Endothelial cell (in vitro differentiated cells): Measurements from ENCODE around the gene DGCR2. TPM values are rescaled to one million over a fixed set of nuclear protein-coding genes. Genes with fewer than 3 reads are reported as not detected.
A peak's percentile ranks its signal among the peaks of the same experiment; 100 is the strongest.
"Not testable (repeated sequence)": the region's sequence is repeated elsewhere in the genome, so short reads cannot be mapped to it uniquely, and the experiment has no call there.

Source experiments
- DNase-seq: peaks from one replicate; pipeline ENCODE4 v3.0.0; 2021; ENCODE audit warnings: low spot score
- H3K27ac Mint-ChIP-seq: one replicate; pipeline ENCODE4 v1.8.0; 2021; ENCODE audit warnings: mixed read lengths, inconsistent platforms; ENCODE audit not compliant: unreplicated experiment
- H3K27me3 Mint-ChIP-seq: one replicate; pipeline ENCODE4 v1.8.0; 2021; ENCODE audit warnings: mild to moderate bottlenecking, moderate library complexity, mixed read lengths, inconsistent platforms; ENCODE audit not compliant: unreplicated experiment
- H3K36me3 Mint-ChIP-seq: one replicate; pipeline ENCODE4 v1.8.0; 2021; ENCODE audit warnings: mild to moderate bottlenecking, low read depth, mixed read lengths, inconsistent platforms; ENCODE audit not compliant: unreplicated experiment
- H3K4me1 Mint-ChIP-seq: one replicate; pipeline ENCODE4 v1.8.0; 2021; ENCODE audit warnings: mild to moderate bottlenecking, mixed read lengths, inconsistent platforms; ENCODE audit not compliant: unreplicated experiment
- H3K4me3 Mint-ChIP-seq: one replicate; pipeline ENCODE4 v1.8.0; 2021; ENCODE audit warnings: mild to moderate bottlenecking, mixed read lengths, inconsistent platforms; ENCODE audit not compliant: unreplicated experiment
- H3K9me3 Mint-ChIP-seq: one replicate; pipeline ENCODE4 v1.8.0; 2021; ENCODE audit warnings: mixed read lengths, inconsistent platforms; ENCODE audit not compliant: unreplicated experiment
- CTCF ChIP-seq: fragments of 200-600 bp; sonication (generic); IDR thresholded peaks from one replicate; pipeline ENCODE4 v1.5.0; 2021; ENCODE audit warnings: antibody characterized with exemption; ENCODE audit not compliant: unreplicated experiment
- total RNA-seq: library from RNA; stranded (reverse); fragmentation: NEBNext Ultra II Directional; extraction: Animal tissue kit (Norgen Biotek cat#: 25700); gene quantifications from one replicate; pipeline ENCODE4 v1.2.1, GENCODE V29; 2021; ENCODE audit not compliant: unreplicated experiment

DGCR2 gene
- total RNA-seq, 1 donor from 2014 or later: 46.7 TPM

DNA sequence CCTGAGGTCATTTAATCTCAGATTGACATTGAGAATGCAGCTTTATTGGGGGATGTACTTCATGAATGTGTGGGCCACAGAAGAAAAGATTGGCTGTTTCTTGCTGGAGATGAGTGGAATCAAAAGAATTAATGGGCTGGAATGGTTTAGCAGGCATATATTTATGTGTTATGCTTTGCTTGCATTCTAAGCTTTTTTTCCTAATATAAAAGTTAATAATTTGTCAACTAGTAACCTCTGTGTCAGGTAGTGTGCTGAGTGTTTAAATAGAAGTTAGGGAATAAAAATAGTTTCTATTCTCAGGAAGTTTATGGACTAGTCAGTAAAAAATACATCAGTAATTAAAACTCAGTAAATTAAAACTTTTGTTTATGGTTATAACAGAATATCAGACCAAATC, 118.7 kb downstream of the DGCR2 start:
- Mint-ChIP-seq H3K36me3 (no peaks in the 10 kb centered on the region), H3K9me3 (no peaks in the 10 kb centered on the region), H3K27ac (no peak overlapping the region), H3K4me1 (no peaks in the 10 kb centered on the region), H3K4me3 (no peak overlapping the region), H3K27me3 (no peaks in the 10 kb centered on the region)
- no peak for DNase-seq
- TF ChIP-seq CTCF: no peak

DNA sequence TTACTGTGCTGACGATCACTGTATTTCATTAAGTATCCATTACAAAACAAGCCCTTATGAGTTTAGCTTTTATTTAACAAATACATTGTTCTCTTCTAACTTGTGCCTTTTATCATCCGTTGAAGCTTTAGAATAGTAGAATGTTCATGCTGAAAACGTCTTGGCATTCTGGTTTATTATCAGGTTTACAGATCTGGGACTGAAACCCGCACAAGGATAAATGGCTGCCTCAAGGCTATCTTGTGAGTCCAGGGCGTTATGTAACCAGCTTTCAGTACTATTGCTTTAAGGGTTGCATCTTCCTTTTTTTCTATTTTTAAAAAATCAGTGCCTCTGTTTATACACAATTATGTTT, 119.6 kb downstream of the DGCR2 start:
- Mint-ChIP-seq H3K27me3 (no peaks in the 10 kb centered on the region), H3K27ac (no peak overlapping the region), H3K9me3 (no peaks in the 10 kb centered on the region), H3K4me3 (no peak overlapping the region), H3K36me3 (no peaks in the 10 kb centered on the region), H3K4me1 (no peaks in the 10 kb centered on the region)
- TF ChIP-seq CTCF: no peak
- no peak for DNase-seq

DNA sequence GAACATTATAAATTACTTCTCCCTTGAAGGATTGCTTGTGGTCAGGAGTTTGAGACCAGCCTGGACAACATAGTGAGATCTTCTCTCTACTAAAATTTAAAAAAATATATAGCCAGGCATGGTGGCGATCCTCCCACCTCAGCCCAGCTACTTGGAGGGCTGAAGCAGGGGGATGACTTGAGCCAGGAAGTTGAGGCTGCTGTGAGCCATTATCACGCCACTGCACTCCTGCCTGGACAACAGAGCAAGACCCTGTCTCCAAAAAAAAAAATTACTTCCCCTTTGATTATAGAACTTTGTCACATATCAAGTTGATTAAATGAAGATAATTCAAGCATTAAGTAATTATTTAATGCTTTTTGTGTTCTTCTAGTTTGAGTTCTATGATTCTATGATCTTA, 121.0 kb downstream of the DGCR2 start:
- H3K9me3 Mint-ChIP-seq: no peaks in the 10 kb centered on the region
- no peaks in the 10 kb centered on the region for H3K36me3 Mint-ChIP-seq
- H3K4me3 Mint-ChIP-seq: no peak overlapping the region
- H3K4me1 Mint-ChIP-seq: no peaks in the 10 kb centered on the region
- TF ChIP-seq CTCF: no peak
- no peaks in the 10 kb centered on the region for H3K27me3 Mint-ChIP-seq
- DNase-seq: no peak
- no peak overlapping the region for H3K27ac Mint-ChIP-seq

DNA sequence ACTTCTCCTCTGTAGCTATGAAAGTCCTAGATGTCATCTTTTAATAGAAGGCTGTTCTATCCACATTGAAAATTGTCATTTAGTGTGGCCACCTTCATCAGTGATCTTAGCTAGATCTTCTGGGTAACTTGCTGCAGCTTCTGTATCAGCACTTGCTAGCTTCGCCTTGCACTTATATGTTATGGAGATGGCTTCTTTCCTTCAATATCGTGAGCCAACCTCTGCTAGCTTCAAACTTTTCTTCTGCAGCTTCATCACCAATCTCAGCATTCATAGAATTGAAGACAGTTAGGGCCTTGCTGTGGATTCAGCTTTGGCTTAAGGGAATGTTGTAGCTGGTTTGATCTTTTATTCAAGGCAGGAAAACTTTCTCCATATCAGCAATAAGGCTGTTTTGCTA, 122.1 kb downstream of the DGCR2 start:
- not testable (repeated sequence) for H3K27me3 Mint-ChIP-seq, H3K27ac Mint-ChIP-seq, H3K4me3 Mint-ChIP-seq, H3K36me3 Mint-ChIP-seq, H3K9me3 Mint-ChIP-seq, DNase-seq, H3K4me1 Mint-ChIP-seq

GRCh38 chr22:18999416-18999815, 122.8 kb downstream of the DGCR2 start:
- DNase-seq: no peak
- H3K27me3 Mint-ChIP-seq: no peaks in the 10 kb centered on the region
- TF ChIP-seq CTCF: no peak
- H3K9me3 Mint-ChIP-seq: no peaks in the 10 kb centered on the region
- no peaks in the 10 kb centered on the region for H3K4me1 Mint-ChIP-seq
- H3K36me3 Mint-ChIP-seq: no peaks in the 10 kb centered on the region
- H3K4me3 Mint-ChIP-seq: no peak overlapping the region
- no peak overlapping the region for H3K27ac Mint-ChIP-seq

GRCh38 chr22:18999008-18999407, 123.2 kb downstream of the DGCR2 start:
- DNase-seq: peak; percentile 69
- no peaks in the 10 kb centered on the region for H3K4me1 Mint-ChIP-seq
- no peaks in the 10 kb centered on the region for H3K27me3 Mint-ChIP-seq
- H3K4me3 Mint-ChIP-seq: no peak overlapping the region
- H3K9me3 Mint-ChIP-seq: no peaks in the 10 kb centered on the region
- H3K36me3 Mint-ChIP-seq: no peaks in the 10 kb centered on the region
- no peak overlapping the region for H3K27ac Mint-ChIP-seq
- peak; percentile 68 for TF ChIP-seq CTCF
